Neuron (in vitro differentiated cells): ENCODE measurements around the gene PIK3R2.

Source experiments
- H2AFZ ChIP-seq: one replicate; pipeline ENCODE4 v1.6.1; 2013; ENCODE audit warnings: low read depth, mild to moderate bottlenecking, inconsistent platforms, low read length, moderate library complexity
- H3K27me3 ChIP-seq: one replicate; pipeline ENCODE4 v1.6.1; 2013; ENCODE audit warnings: low read length; ENCODE audit not compliant: insufficient read depth
- H3K36me3 ChIP-seq: one replicate; pipeline ENCODE4 v1.6.1; 2013; ENCODE audit warnings: low read length; ENCODE audit not compliant: insufficient read depth
- H3K4me1 ChIP-seq: one replicate; pipeline ENCODE4 v1.6.1; 2013; ENCODE audit warnings: low read length; ENCODE audit not compliant: insufficient read depth
- H3K4me3 ChIP-seq: 2 replicates; pipeline ENCODE4 v1.5.1; 2013; ENCODE audit warnings: mild to moderate bottlenecking, low read length, moderate library complexity
- H3K9me3 ChIP-seq: one replicate; pipeline ENCODE4 v1.6.1; 2013; ENCODE audit warnings: low read length

The PIK3R2 gene

DNA sequence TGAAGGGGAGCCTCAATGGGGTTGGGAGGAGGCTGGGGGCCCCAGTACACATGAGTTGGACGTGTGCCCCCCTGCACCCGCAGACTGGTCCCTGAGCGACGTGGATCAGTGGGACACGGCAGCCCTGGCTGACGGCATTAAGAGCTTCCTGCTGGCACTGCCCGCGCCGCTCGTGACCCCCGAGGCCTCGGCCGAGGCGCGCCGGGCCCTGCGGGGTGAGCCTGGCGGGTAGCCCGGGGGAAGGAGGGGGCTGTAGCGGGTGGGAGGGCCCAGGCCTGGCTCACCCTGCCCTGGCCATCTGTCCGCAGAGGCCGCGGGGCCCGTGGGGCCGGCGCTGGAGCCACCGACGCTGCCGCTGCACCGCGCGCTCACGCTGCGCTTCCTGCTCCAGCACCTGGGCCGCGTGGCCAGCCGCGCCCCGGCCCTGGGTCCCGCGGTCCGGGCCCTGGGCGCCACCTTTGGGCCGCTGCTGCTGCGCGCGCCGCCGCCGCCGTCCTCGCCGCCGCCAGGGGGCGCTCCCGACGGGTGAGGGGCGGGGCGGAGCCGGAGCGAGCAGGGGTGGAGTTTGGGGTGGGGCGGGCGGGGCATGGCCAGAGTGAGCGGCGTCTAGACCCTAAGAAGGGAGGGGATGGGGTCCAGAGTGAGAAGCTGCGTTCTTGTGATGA, 8.1 kb downstream of the PIK3R2 start:
- Histone ChIP-seq H3K36me3 (peaks cover 29% of the 10 kb centered on the region), H3K4me3 (no peak overlapping the region), H3K4me1 (peaks cover 23% of the 10 kb centered on the region), H2AFZ (no peak overlapping the region), H3K9me3 (no peaks in the 10 kb centered on the region), H3K27me3 (no peaks in the 10 kb centered on the region)

DNA sequence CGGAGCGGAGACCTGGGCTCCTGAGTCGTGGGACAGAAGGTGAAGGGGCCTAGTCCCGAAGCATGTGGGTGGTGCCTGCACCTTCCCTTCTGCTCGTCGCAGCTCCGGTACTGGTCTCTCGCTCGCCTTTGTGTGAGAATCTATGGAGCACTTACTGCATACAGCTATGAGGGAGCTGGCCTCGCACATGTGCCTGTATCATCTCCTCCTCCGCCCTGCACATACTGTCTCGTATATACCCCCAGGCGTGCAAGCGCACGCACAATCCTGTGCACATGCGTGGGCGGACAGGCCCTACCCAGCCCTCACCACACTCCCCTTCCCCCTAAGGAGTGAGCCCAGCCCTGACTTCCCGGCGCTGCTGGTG, 8.7 kb downstream of the PIK3R2 start:
- Histone ChIP-seq H3K4me3 (no peak overlapping the region), H2AFZ (no peak overlapping the region), H3K27me3 (no peaks in the 10 kb centered on the region), H3K9me3 (no peaks in the 10 kb centered on the region), H3K4me1 (peaks cover 23% of the 10 kb centered on the region), H3K36me3 (peaks cover 31% of the 10 kb centered on the region)

DNA sequence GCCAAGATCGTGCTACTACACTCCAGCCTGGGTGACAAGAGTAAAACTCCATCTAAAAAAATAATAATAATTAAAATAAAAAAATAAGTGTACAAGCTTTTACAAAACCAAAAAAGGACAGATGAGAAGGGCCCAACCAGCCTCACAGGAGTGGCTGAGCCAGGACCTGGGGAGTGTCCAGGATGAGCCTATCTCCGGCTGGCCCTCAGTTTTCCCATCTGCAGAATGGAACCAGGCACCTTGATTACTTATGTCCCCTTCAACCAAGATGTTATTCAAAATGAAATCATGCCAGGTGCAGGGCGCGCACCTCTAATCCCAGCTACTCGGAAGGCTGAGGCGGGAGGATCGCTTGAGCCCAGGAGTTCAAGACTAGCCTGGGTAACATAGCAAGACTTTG, 11.1 kb downstream of the PIK3R2 start:
- Histone ChIP-seq H2AFZ (no peak overlapping the region), H3K9me3 (no peaks in the 10 kb centered on the region), H3K27me3 (no peaks in the 10 kb centered on the region), H3K4me3 (no peak overlapping the region), H3K4me1 (peaks cover 8% of the 10 kb centered on the region), H3K36me3 (peaks cover 52% of the 10 kb centered on the region)

DNA sequence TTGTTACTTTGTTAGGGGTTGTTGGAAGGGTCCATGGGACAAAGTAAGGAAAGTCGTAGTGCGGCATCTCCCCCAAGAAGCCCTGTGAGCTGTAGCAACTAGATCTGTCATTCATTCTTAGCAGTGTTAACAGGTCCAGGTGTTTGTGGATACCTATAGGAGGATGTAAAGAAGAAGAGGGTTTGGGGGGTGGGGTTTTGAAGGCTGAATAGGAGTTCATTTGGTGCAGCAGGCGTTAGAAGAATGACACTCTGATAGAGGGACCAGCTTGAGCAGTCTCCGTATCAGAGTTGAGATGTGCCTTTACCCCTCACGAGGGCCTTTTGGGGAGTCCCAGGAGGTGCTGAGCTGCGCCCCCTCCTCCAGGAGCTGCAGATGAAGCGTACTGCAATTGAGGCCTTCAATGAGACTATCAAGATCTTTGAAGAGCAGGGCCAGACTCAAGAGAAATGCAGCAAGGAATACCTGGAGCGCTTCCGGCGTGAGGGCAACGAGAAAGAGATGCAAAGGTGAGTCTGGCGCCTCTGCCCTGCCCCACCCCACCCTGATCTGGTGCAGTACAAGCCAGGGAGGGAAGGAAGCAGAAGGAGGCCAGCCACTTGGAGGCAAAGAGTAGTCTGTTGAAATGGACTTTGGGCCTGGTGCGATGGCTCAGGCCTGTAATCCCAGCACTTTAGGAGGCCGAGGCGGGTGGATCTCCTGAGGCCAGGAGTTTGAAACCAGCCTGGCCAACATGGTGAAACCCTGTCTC, 13.0 kb downstream of the PIK3R2 start:
- Histone ChIP-seq H2AFZ (no peak overlapping the region), H3K4me3 (no peak overlapping the region), H3K4me1 (peaks cover 5% of the 10 kb centered on the region), H3K9me3 (no peaks in the 10 kb centered on the region), H3K36me3 (peaks cover 56% of the 10 kb centered on the region), H3K27me3 (no peaks in the 10 kb centered on the region)

DNA sequence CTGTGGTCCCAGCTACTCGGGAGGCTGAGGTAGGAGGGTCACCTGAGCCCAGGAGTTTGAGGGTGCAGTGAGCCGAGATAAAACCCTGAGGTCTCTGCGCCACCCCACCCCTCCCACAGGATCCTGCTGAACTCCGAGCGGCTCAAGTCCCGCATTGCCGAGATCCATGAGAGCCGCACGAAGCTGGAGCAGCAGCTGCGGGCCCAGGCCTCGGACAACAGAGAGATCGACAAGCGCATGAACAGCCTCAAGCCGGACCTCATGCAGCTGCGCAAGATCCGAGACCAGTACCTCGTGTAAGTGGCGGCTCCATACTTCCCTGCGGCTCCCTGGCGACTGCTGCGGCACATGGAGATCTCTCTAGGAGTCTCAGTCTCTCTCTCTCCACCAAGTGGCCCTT, 14.0 kb downstream of the PIK3R2 start:
- H3K27me3 ChIP-seq, result no peaks in the 10 kb centered on the region
- peaks cover 54% of the 10 kb centered on the region for H3K36me3 ChIP-seq
- H2AFZ ChIP-seq, result no peak overlapping the region
- no peaks in the 10 kb centered on the region for H3K9me3 ChIP-seq
- H3K4me3 ChIP-seq, result no peak overlapping the region
- no peaks in the 10 kb centered on the region for H3K4me1 ChIP-seq

DNA sequence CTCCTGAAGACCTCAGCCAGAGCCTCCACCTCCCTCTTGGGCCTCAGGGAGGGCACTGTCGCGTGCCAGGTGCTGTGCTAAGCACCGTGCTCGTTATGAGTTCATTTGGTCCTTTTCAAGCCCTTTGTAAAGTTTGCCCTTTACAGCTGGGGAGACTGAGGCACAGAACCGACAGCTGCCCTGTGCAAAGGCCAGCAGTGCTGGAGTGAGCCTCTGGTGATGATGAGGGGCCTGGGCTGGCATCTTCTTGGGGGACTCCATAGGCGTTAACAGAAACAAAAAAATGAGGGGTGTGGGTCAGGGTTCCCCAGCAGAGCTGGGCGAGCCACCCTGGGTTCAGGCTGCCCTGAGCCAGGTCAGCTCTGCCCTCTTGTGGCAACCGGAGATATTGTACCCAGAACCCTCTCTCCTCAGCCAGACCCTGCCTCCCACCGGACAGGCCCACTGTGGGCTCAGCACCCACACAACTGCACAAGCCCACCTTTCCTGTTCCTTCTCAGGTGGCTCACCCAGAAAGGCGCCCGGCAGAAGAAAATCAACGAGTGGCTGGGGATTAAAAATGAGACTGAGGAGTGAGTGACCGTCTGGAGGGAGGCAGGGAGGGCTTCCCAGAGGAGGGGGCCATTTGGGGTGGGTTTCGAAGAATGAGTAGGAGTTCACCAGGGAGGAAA, 15.1 kb downstream of the PIK3R2 start:
- Histone ChIP-seq H2AFZ (no peak overlapping the region), H3K27me3 (no peaks in the 10 kb centered on the region), H3K4me3 (no peak overlapping the region), H3K9me3 (no peaks in the 10 kb centered on the region), H3K36me3 (peaks cover 50% of the 10 kb centered on the region), H3K4me1 (no peaks in the 10 kb centered on the region)

DNA sequence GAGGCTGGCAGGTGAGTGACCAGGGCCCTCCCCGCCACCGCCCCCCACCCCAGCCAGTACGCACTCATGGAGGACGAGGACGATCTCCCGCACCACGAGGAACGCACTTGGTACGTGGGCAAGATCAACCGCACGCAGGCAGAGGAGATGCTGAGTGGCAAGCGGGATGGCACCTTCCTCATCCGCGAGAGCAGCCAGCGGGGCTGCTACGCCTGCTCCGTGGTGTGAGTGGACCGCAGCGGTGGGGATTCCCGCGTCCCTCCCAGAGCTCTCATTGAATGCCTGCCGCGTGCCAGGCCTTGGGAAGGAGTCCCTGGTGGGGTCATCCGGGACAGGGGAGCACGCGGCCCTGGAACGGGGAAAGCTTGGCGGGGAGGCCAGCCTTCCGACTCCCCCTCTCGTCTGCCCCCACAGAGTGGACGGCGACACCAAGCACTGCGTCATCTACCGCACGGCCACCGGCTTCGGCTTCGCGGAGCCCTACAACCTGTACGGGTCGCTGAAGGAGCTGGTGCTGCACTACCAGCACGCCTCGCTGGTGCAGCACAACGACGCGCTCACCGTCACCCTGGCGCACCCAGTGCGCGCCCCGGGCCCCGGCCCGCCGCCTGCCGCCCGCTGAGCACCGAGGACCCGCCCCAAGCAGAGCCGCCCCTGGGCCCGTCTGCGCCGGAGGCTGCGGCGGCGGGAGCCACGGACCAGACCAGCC, 15.9 kb downstream of the PIK3R2 start:
- Histone ChIP-seq H3K27me3 (peaks cover 6% of the 10 kb centered on the region), H3K4me1 (no peaks in the 10 kb centered on the region), H2AFZ (no peak overlapping the region), H3K36me3 (peaks cover 45% of the 10 kb centered on the region), H3K9me3 (no peaks in the 10 kb centered on the region), H3K4me3 (no peak overlapping the region)

DNA sequence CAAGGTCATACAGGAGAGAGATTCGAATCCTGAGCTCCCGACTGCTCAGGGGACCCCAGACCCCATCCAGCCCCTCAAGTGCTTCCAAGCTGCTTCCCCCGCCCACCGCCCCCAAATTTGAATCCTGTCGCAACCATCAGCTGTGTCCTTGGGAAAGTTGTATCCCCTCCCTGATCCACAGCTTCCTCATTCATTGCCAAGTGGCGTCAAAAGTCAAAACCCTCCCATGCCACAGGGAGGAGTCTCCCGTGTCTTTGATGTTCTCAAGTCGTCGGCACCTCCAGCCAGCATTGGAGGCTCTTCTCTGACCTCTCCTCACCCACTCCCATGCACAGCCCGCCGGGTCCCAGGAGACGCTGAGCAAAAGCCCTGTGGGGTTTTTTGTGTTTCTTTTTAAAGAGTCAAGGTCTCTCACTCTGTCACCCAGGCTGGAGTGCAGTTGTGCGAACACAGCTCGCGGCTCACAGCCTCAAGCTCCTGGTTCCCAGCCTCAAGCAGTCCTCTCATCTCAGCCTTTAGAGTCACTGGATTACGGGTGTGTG, 17.8 kb downstream of the PIK3R2 start:
- H3K27me3 ChIP-seq, result peaks cover 23% of the 10 kb centered on the region
- H3K4me1 ChIP-seq, result peaks cover 6% of the 10 kb centered on the region
- H3K36me3 ChIP-seq, result peaks cover 37% of the 10 kb centered on the region
- H3K9me3 ChIP-seq, result no peaks in the 10 kb centered on the region
- H3K4me3 ChIP-seq, result no peak overlapping the region
- H2AFZ ChIP-seq, result no peak overlapping the region

DNA sequence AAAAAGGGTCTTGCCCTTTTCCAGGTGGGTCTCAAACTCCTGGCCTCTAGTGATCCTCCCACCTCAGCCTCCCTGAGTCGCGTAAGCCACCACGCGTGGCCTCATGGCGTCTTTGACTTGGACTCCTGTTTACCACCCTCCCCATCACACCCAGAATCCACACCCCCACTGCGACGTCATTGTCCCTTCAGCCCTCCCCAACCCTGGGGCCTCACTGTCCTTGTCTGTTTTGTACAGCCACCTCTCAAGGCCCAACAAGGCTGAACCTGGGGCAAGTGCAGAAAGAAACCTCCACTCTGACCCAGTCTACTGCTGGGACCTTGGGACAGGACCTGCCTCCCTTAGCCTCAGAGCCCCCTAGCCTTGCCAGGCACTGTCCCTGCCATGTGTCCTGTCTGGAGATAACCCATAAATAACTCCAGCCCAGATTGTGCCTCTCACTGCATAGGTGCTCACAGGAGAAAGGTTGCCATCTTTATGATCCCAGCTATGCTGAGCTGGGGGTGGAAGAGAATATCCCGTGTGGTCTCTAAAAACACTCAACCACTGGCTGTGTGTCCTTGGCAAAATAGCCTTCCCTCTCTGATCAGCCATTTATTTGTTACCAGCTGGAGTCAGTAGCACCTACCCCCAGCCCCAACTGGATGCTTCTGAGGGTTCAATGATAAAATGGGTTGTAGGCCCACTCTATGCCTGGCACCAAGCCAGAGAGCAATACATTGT, 18.8 kb downstream of the PIK3R2 start:
- Histone ChIP-seq H3K4me3 (no peak overlapping the region), H3K27me3 (peaks cover 23% of the 10 kb centered on the region), H3K36me3 (peaks cover 29% of the 10 kb centered on the region), H3K4me1 (peaks cover 6% of the 10 kb centered on the region), H3K9me3 (no peaks in the 10 kb centered on the region), H2AFZ (no peak overlapping the region)

DNA sequence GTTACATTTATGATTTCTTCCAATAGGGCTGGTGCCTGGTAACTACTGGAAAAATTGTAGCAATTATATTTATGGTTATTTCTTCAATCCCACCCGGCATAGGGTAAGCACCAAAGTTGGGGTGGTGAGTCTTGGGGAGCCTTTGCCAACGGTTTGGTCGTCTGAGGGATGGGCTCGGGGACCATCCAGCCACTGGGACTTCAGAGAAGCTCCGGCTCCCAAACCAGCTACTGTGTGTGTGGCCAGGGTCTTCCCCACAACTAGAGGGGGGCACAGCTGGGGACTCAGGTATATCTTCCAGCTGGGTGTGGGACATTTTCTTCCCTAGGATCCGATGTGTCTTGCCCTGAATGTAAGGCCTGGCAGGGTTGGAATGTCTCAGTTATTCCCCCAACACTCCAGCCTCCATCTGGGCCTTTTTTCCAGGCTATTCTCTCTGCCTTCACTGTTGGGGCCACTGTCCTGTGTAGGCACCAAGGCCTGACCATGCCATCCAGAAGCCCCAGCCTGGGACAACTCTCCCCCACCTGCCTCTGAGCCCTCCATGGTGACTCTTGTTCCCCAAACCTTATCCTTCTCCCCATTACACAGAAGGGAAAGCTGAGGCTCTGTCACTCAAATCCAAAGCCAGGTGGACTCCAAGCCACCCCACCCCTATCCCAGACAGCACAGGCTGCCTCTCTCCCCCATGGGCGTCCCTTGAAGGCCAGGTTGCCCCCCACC, 19.5 kb downstream of the PIK3R2 start:
- H3K4me3 ChIP-seq, result no peak overlapping the region
- no peak overlapping the region for H2AFZ ChIP-seq
- H3K36me3 ChIP-seq, result peaks cover 25% of the 10 kb centered on the region
- peaks cover 23% of the 10 kb centered on the region for H3K27me3 ChIP-seq
- H3K9me3 ChIP-seq, result no peaks in the 10 kb centered on the region
- peaks cover 6% of the 10 kb centered on the region for H3K4me1 ChIP-seq

DNA sequence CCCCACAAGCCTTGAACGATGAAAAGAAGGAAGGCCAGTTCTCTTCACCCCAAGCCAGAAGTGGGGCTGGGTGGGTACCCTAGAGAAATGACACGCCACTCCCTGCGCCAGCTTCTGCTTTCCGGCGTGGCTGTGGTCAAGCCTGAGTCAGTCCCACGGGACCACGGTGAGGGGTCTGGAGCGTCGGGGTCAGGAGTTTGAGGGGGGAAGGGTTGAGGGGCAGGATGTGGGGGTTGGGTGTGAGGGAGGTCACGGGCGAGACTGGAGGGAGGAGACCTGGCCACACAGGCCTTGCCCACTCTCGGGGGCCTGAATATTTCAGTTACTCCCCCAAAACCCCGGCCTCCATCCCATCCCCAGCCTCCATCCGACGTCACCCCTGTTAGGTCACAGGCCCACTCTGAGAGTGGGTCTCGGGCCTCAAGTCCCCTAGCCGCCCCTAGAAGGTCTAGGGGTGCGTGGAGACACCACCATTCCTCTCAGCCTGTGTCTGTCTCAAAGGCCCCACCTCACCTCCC, 20.1 kb downstream of the PIK3R2 start:
- Histone ChIP-seq H3K27me3 (peaks cover 23% of the 10 kb centered on the region), H3K4me3 (no peak overlapping the region), H3K9me3 (no peaks in the 10 kb centered on the region), H2AFZ (no peak overlapping the region), H3K36me3 (peaks cover 19% of the 10 kb centered on the region), H3K4me1 (peaks cover 6% of the 10 kb centered on the region)
